ENCODE data around the gene MYRFL. TPM values are rescaled to one million over a fixed set of nuclear protein-coding genes. Genes with fewer than 3 reads are reported as not detected.

The MYRFL gene
- total RNA-seq, 1 experiment from 2014 or later: 1.3 TPM

GRCh38 chr12:69894800-69895383 lies 69.9 kb downstream of the MYRFL start:
- Mint-ChIP-seq H3K27me3 (ENCODE audit: low read depth) (no peaks in the 10 kb centered on the region), H3K27ac (peak overlapping the region; percentile 34), H3K4me1 (peaks cover 54% of the 10 kb centered on the region), H3K36me3 (no peaks in the 10 kb centered on the region), H3K9me3 (no peaks in the 10 kb centered on the region), H3K4me3 (no peak overlapping the region)
- no peak for DNase-seq (ENCODE audit: low spot score)
- ATAC-seq: peak; percentile 40
- CTCF ChIA-PET: interaction anchor here (2.6 kb wide), 1 partner anchor 10 kb away, joined by 9 read pairs; no protein-coding TSS in a partner anchor
- POLR2A ChIA-PET: interaction anchor here (0.7 kb wide), 1 partner anchor 10 kb away, joined by 3 read pairs; no protein-coding TSS in a partner anchor
- no peak for TF ChIP-seq TP53 (CRISPR knock-in tag; IDR thresholded peaks at IDR 0.05)
- TF ChIP-seq CBFB (CRISPR knock-in tag; IDR thresholded peaks at IDR 0.05; ENCODE audit: low read depth): no peak
- TF ChIP-seq GRHL2 (CRISPR knock-in tag; IDR thresholded peaks at IDR 0.05; ENCODE audit: insufficient replicate concordance, severe bottlenecking): no peak
- no peak for TF ChIP-seq ZNF416 (CRISPR knock-in tag; IDR thresholded peaks at IDR 0.05)
- TF ChIP-seq STAT6 (CRISPR knock-in tag; conservative IDR thresholded peaks at IDR 0.05; ENCODE audit: low read depth): no peak
- no peak for TF ChIP-seq CDX4 (CRISPR knock-in tag; IDR thresholded peaks at IDR 0.05; ENCODE audit: borderline replicate concordance)
- TF ChIP-seq ZNF281 (CRISPR knock-in tag; IDR thresholded peaks at IDR 0.05): no peak
- no peak for TF ChIP-seq SMAD4 (CRISPR knock-in tag; IDR thresholded peaks at IDR 0.05)
- 0 out of 2 replicates have a peak, but pooled peaks have one; percentile 33 for TF ChIP-seq FOXK1 (CRISPR knock-in tag; IDR thresholded peaks at IDR 0.05)
- TF ChIP-seq ZBTB21 (CRISPR knock-in tag; IDR thresholded peaks at IDR 0.05; ENCODE audit: borderline replicate concordance): no peak
- TF ChIP-seq ZNF219 (CRISPR knock-in tag; IDR thresholded peaks at IDR 0.05; ENCODE audit: borderline replicate concordance): no peak
- TF ChIP-seq NR3C1 (CRISPR knock-in tag; conservative IDR thresholded peaks at IDR 0.05; ENCODE audit: low read depth): no peak
- no peak for TF ChIP-seq PRRX2 (CRISPR knock-in tag; IDR thresholded peaks at IDR 0.05)
- no peak for TF ChIP-seq ZNF512 (CRISPR knock-in tag; IDR thresholded peaks at IDR 0.05; ENCODE audit: borderline replicate concordance)
- no peak for TF ChIP-seq TEAD4 (CRISPR knock-in tag; IDR thresholded peaks at IDR 0.05)
- TF ChIP-seq MLX (CRISPR knock-in tag; IDR thresholded peaks at IDR 0.05): no peak
- no peak for TF ChIP-seq PREB (CRISPR knock-in tag; IDR thresholded peaks at IDR 0.05; ENCODE audit: borderline replicate concordance)
- TF ChIP-seq ZNF232 (CRISPR knock-in tag; IDR thresholded peaks at IDR 0.05): no peak
- TF ChIP-seq ETV6 (CRISPR knock-in tag; IDR thresholded peaks at IDR 0.05): peak; percentile 52; the same call in 1 of the 2 replicates
- TF ChIP-seq MAX (CRISPR knock-in tag; IDR thresholded peaks at IDR 0.05): no peak
- TF ChIP-seq ZNF671 (CRISPR knock-in tag; IDR thresholded peaks at IDR 0.05): no peak
- TF ChIP-seq ZSCAN18 (CRISPR knock-in tag; IDR thresholded peaks at IDR 0.05): no peak
- TF ChIP-seq SMAD3 (CRISPR knock-in tag; IDR thresholded peaks at IDR 0.05; ENCODE audit: borderline replicate concordance): no peak; the same call in 1 of the 2 replicates
- no peak for TF ChIP-seq NFYB (CRISPR knock-in tag; conservative IDR thresholded peaks at IDR 0.05; ENCODE audit: low read depth)
- no peak for TF ChIP-seq USF1 (CRISPR knock-in tag; IDR thresholded peaks at IDR 0.05)
- TF ChIP-seq FOXJ3 (CRISPR knock-in tag; IDR thresholded peaks at IDR 0.05; ENCODE audit: borderline replicate concordance): no peak

All from WTC11 (cell line).